HFF-Myc (cell line): Measurements from ENCODE around the gene MDFI.
"Not testable (repeated sequence)": the region's sequence is repeated elsewhere in the genome, so short reads cannot be mapped to it uniquely, and the experiment has no call there.

Source experiments
- DNase-seq: peaks from one replicate; pipeline ENCODE4 v3.0.0-alpha.2; 2011; ENCODE audit warnings: low read depth; ENCODE audit errors: extremely low read depth
- H3K4me3 ChIP-seq: replicated peaks from 2 replicates; pipeline ENCODE4 v1.5.1; 2011; ENCODE audit warnings: low read depth, mild to moderate bottlenecking, control low read depth, low read length
- TF ChIP-seq, protein P1 (sequence below): IDR thresholded peaks from 2 replicates; pipeline ENCODE4 v1.5.1; 2012; ENCODE audit warnings: mild to moderate bottlenecking, low read depth, low read length, control low read depth; ENCODE audit errors: missing control alignments

The MDFI gene

GRCh38 chr6:41614715-41615114 lies 23.6 kb upstream of the MDFI start:
- no peak for DNase-seq
- no peak overlapping the region for H3K4me3 ChIP-seq
- TF ChIP-seq, protein P1, sequence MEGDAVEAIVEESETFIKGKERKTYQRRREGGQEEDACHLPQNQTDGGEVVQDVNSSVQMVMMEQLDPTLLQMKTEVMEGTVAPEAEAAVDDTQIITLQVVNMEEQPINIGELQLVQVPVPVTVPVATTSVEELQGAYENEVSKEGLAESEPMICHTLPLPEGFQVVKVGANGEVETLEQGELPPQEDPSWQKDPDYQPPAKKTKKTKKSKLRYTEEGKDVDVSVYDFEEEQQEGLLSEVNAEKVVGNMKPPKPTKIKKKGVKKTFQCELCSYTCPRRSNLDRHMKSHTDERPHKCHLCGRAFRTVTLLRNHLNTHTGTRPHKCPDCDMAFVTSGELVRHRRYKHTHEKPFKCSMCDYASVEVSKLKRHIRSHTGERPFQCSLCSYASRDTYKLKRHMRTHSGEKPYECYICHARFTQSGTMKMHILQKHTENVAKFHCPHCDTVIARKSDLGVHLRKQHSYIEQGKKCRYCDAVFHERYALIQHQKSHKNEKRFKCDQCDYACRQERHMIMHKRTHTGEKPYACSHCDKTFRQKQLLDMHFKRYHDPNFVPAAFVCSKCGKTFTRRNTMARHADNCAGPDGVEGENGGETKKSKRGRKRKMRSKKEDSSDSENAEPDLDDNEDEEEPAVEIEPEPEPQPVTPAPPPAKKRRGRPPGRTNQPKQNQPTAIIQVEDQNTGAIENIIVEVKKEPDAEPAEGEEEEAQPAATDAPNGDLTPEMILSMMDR, result no peak

DNA sequence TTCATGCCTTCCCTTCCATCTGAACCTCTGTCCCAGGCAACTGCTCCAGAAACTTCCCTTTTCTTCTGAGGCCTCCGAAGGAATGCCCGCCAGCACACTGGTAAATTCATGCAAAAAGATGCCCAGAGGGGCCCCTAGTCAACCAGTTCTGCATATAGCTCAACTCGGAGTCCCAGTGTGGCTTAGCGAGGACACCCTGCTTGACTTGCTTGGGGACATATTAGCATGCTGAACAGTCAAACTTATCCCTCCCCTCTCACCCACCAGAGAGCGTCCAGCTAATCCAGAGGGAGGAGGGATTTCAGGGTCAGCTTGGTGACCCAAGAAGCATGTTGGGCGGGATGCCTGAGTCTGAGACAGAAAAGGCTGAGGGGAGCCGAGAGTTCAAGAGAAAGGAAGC lies 23.0 kb upstream of the MDFI start:
- DNase-seq, result no peak
- TF ChIP-seq, protein P1, result no peak
- H3K4me3 ChIP-seq, result no peak overlapping the region

- TF ChIP-seq, protein P1, result no peak
- H3K4me3 ChIP-seq, result no peak overlapping the region
- DNase-seq, result no peak
Measured at GRCh38 chr6:41618598-41618997, 19.7 kb upstream of the MDFI start.

DNA sequence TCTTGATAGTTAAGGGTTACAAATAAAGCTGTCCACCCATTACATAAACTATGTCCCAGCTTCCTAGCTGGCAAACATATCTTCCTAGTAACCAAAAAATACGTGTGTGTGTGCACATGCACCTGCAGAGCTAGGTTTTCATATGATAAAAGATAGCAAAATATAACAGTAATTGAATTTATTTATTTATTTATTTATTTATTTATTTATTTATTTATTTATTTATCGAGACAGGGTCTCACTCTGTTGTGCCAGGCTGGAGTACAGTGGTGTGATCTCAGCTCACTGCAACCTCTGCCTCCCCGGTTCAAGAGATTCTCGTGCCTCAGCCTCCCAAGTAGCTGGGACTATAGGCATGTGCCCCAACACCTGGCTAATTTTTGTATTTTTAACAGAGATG lies 19.1 kb upstream of the MDFI start:
- not testable (repeated sequence) for H3K4me3 ChIP-seq, DNase-seq

DNA sequence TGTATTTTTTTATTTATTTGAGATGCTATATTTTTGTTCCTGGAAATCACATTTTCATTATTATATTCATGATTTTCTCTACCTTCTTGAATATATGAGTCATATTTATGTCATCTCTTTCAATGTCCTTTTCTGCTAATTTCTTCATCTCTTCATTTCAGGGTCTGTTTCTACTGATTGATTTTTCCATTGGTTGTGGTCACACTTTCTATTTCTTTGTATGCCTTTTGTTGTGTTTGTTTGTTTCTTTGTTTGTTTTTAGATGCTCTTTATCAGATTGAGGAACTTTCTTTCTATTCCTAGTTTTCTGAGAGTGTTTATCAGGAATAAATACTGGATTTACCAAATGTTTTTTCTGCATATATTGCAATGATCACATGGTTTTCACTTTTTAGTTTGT lies 16.9 kb upstream of the MDFI start:
- TF ChIP-seq, protein P1, result no peak
- H3K4me3 ChIP-seq, result no peak overlapping the region
- DNase-seq, result no peak

- no peak for DNase-seq
- no peak overlapping the region for H3K4me3 ChIP-seq
- TF ChIP-seq, protein P1, result no peak
Measured at GRCh38 chr6:41621802-41622201, 16.5 kb upstream of the MDFI start.

DNA sequence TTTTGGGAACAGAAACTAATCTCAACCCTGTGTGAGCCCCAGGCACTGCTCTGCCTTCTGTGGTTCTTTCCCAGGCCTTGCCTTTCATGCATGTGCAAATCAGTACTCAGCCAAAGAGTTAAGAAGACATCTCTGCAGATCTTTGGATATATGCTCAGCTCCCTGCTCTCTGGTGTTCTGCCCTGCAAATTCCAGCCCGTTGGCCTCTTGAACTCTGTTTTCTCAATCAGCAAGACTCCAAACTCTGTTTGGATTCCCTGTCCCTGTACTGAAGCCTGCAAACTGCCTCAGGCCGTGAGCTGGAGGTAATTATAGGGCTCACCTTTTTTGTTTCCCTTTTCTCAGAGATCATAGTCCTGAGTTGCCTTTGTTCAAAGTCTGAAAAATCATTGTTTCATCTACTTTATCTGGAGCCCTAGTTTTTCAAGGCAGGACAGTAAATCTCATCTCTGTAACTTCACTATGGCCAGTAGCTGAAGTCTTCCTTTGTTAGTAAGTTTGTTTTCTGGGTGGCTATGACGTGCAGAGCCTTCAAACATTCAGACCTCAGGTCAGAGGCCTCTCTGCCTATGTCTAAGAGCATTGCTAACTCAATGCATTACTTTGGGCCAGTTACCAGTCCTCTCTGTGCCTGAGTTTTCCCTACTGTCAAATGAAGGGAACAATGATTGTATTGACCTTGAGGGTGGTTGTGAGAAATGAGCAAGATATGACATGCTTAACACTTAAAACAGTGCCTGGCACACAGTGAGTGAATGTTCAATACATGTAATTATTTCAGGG lies 15.9 kb upstream of the MDFI start:
- TF ChIP-seq, protein P1, result no peak
- H3K4me3 ChIP-seq, result no peak overlapping the region

More for the DNA sequence above, 15.9 kb upstream of the MDFI start:
- no peak for DNase-seq
